Measurements from ENCODE around the gene TRIM46. TPM values are rescaled to one million over a fixed set of nuclear protein-coding genes. Genes with fewer than 3 reads are reported as not detected.

Gene TRIM46
- total RNA-seq, 1 experiment from 2014 or later = 18.4 TPM

- TF ChIP-seq CTCF (conservative IDR thresholded peaks at IDR 0.05) = no peak
- peaks cover 25% of the 10 kb centered on the region for H3K23me2 ChIP-seq (ENCODE audit: insufficient read length, low read depth, low read length, poor library complexity, severe bottlenecking)
- no peak overlapping the region for H2AFZ ChIP-seq (ENCODE audit: low read length)
- H4K5ac ChIP-seq (ENCODE audit: insufficient read length, low read depth, low read length) = no peak overlapping the region
- no peak overlapping the region for H2BK15ac ChIP-seq (ENCODE audit: low read depth, low read length)
- Mint-ChIP-seq H3K9me3 (peaks cover 0 to under 1% of the 10 kb centered on the region in 2 experiments; a peak in 2 of 5 replicates), H3K36me3 (ENCODE audit: insufficient read depth in 1 of 3, low read depth in 3 of 3) (peaks cover 3 to 22% (median 16%) of the 10 kb centered on the region in 3 experiments), H3K27me3 (ENCODE audit: low read depth) (no peaks in the 10 kb centered on the region; the same call in none of the 2 replicates), H3K4me3 (no peak overlapping the region), H3K4me1 (peaks cover 24 to 38% of the 10 kb centered on the region in 2 experiments), H3K27ac (no peak overlapping the region)
- no peak overlapping the region for H3K56ac ChIP-seq (ENCODE audit: insufficient read length, low read depth, low read length)
- H3K4me2 ChIP-seq (ENCODE audit: insufficient read depth, insufficient read length, low read length) = no peak overlapping the region
- H2BK120ac ChIP-seq (ENCODE audit: low read depth, low read length, poor library complexity, severe bottlenecking) = no peak overlapping the region
- no peak overlapping the region for H3K27ac ChIP-seq (ENCODE audit: insufficient read length, low read depth, low read length)
- no peaks in the 10 kb centered on the region for H3K79me1 ChIP-seq (ENCODE audit: insufficient read depth, low read depth, low read length, poor library complexity, severe bottlenecking)
- H2AK5ac ChIP-seq (ENCODE audit: insufficient read length, low read length) = no peak overlapping the region
- H3K9ac ChIP-seq (ENCODE audit: extremely low read depth, insufficient read length, low read length) = no peak overlapping the region
- H3K79me2 ChIP-seq (ENCODE audit: insufficient read depth, low read length) = no peaks in the 10 kb centered on the region; the same call in 1 of the 2 replicates
- H3K18ac ChIP-seq (ENCODE audit: insufficient read length, low read depth, low read length) = no peak overlapping the region
- no peaks in the 10 kb centered on the region for H4K20me1 ChIP-seq (ENCODE audit: control insufficient read depth, insufficient read depth, insufficient read length)
- no peak overlapping the region for H3K4ac ChIP-seq (ENCODE audit: low read depth, low read length)
- no peak for DNase-seq
- no peak overlapping the region for H2BK5ac ChIP-seq (ENCODE audit: insufficient read length, low read length)
- no peak overlapping the region for H3K23ac ChIP-seq (ENCODE audit: insufficient read length, low read depth, low read length)
- no peak overlapping the region for H3K14ac ChIP-seq (ENCODE audit: insufficient read depth, low read length)
- no peak overlapping the region for H2BK12ac ChIP-seq (ENCODE audit: insufficient read length, low read depth, low read length)
- H4K91ac ChIP-seq (ENCODE audit: insufficient read length, low read depth, low read length) = no peak overlapping the region
- WGBS (ENCODE audit: extremely low coverage, insufficient read length, low lambda C conversion rate) = no CpG with 5 or more reads among the region's 7 CpGs
- no peaks in the 10 kb centered on the region for H3K27me3 ChIP-seq (ENCODE audit: insufficient read depth, low read length)
- no peak overlapping the region for H3T11ph ChIP-seq (ENCODE audit: low read length)
- H2BK20ac ChIP-seq (ENCODE audit: low read depth, low read length, poor library complexity, severe bottlenecking) = no peak overlapping the region
- no peaks in the 10 kb centered on the region for H3K4me1 ChIP-seq (ENCODE audit: insufficient read depth, low read length)
- H3K9me3 ChIP-seq (ENCODE audit: control insufficient read depth, low read depth, low read length) = no peaks in the 10 kb centered on the region
- H4K8ac ChIP-seq (replicated peaks; ENCODE audit: insufficient read length, low read depth, low read length) = no peak overlapping the region
These were observed 2.8 kb upstream of the TRIM46 start for GRCh38 chr1:155170806-155171205.

Measured in H9 (cell line).